PC-3 (cell line): ENCODE data around the gene PCNT. TPM values are rescaled to one million over a fixed set of nuclear protein-coding genes. Genes with fewer than 3 reads are reported as not detected.

Experiments used
- ATAC-seq: fragments of 200-7000 bp; cut with Tn5 transposase; 2 replicates; pipeline ENCODE4 v1.9.1; 2020; ENCODE audit warnings: mild to moderate bottlenecking, moderate library complexity
- BruUV-seq: library from RNA; stranded (reverse); fragments of 400-500 nt; replicated peaks from 2 replicates; lab custom pipeline; 2021; lab: Mats Ljungman, UMichigan
- CTCF ChIA-PET: fragments of 300-600 bp; sonication (Branson Sonifier 250); formaldehyde crosslinking; loops from one replicate; lab custom pipeline; 2022; ENCODE audit warnings: antibody characterized with exemption; lab: Charles Lee
- POLR2A ChIA-PET: fragments of 300-600 bp; sonication (Branson Sonifier 250); formaldehyde crosslinking; loops from one replicate; lab custom pipeline; 2022; ENCODE audit warnings: antibody characterized with exemption; ENCODE audit not compliant: unreplicated experiment; lab: Charles Lee
- DNase-seq: peaks from one replicate; pipeline ENCODE4 v3.0.0-alpha.2; 2015
- H2AFZ ChIP-seq: fragments of 300-600 bp; sonication (generic); 2 replicates; pipeline ENCODE4 v1.6.0; 2016; ENCODE audit warnings: antibody characterized with exemption, low read length
- H3F3A ChIP-seq: fragments of 300-600 bp; sonication (generic); one replicate; pipeline ENCODE4 v1.6.0; 2017; ENCODE audit warnings: antibody characterized with exemption, low read length, control low read depth, mild to moderate bottlenecking; ENCODE audit not compliant: unreplicated experiment
- H3K27ac ChIP-seq: fragments of 300-600 bp; sonication (generic); 2 replicates; pipeline ENCODE4 v1.5.1; 2016; ENCODE audit warnings: mild to moderate bottlenecking, low read length
- H3K27me3 ChIP-seq: fragments of 300-600 bp; sonication (generic); 2 replicates; pipeline ENCODE4 v1.6.1; 2016; ENCODE audit warnings: low read length, mixed read lengths
- H3K36me3 ChIP-seq: fragments of 300-600 bp; sonication (generic); 2 replicates; pipeline ENCODE4 v1.6.1; 2016; ENCODE audit warnings: low read depth, mixed run types, low read length, mixed read lengths
- H3K4me1 ChIP-seq: fragments of 300-600 bp; sonication (generic); 2 replicates; pipeline ENCODE4 v1.5.1; 2016; ENCODE audit warnings: low read length; ENCODE audit not compliant: insufficient read depth
- H3K4me2 ChIP-seq: fragments of 300-600 bp; sonication (generic); 2 replicates; pipeline ENCODE4 v1.6.0; 2016; ENCODE audit warnings: low read length
- H3K4me3 ChIP-seq: fragments of 300-600 bp; sonication (generic); 2 replicates; pipeline ENCODE4 v1.5.1; 2016; ENCODE audit warnings: mild to moderate bottlenecking, low read length, mixed read lengths
- H3K79me2 ChIP-seq: fragments of 300-600 bp; sonication (generic); 2 replicates; pipeline ENCODE4 v1.6.1; 2017; ENCODE audit warnings: low read length, mixed read lengths
- H3K9ac ChIP-seq: fragments of 300-600 bp; sonication (generic); 2 replicates; pipeline ENCODE4 v1.6.0; 2016; ENCODE audit warnings: mild to moderate bottlenecking, low read length
- H3K9me2 ChIP-seq: fragments of 300-600 bp; sonication (generic); replicated peaks from 2 replicates; pipeline ENCODE4 v1.6.1; 2016; ENCODE audit warnings: mixed run types, low read length, mixed read lengths
- H3K9me3 ChIP-seq: fragments of 300-600 bp; sonication (generic); 2 replicates; pipeline ENCODE4 v1.6.1; 2016; ENCODE audit warnings: low read length, mixed read lengths
- H4K20me1 ChIP-seq: fragments of 300-600 bp; sonication (generic); 2 replicates; pipeline ENCODE4 v1.6.1; 2016; ENCODE audit warnings: low read length, mixed read lengths
- CTCF ChIP-seq: fragments of 300-600 bp; sonication (generic); conservative IDR thresholded peaks from 2 replicates; pipeline ENCODE4 v1.5.1; 2017; ENCODE audit warnings: antibody characterized with exemption, low read depth, mild to moderate bottlenecking, low read length
- EZH2 ChIP-seq: fragments of 300-600 bp; sonication (generic); IDR thresholded peaks from one replicate; pipeline ENCODE4 v1.6.1; 2017; ENCODE audit warnings: antibody characterized with exemption, mild to moderate bottlenecking, low read length; ENCODE audit not compliant: unreplicated experiment
- EZH2phosphoT487 ChIP-seq: fragments of 300-600 bp; sonication (generic); IDR thresholded peaks from 2 replicates; pipeline ENCODE4 v1.6.1; 2018; ENCODE audit warnings: mild to moderate bottlenecking, antibody characterized with exemption, low read length, borderline replicate concordance
- intact Hi-C: fragments of 100-400 bp; cut with micrococcal nuclease; formaldehyde crosslinking; loops from 2 replicates; pipeline ENCODE4 v1.9.0; 2023
- total RNA-seq: library from RNA; depleted of rRNA; stranded (reverse); fragments of >200 nt; gene quantifications from 2 replicates; pipeline ENCODE4 v1.2.3, GENCODE V29; 2014

Gene PCNT
- total RNA-seq, 1 experiment from 2014 or later: 51.4 TPM

DNA sequence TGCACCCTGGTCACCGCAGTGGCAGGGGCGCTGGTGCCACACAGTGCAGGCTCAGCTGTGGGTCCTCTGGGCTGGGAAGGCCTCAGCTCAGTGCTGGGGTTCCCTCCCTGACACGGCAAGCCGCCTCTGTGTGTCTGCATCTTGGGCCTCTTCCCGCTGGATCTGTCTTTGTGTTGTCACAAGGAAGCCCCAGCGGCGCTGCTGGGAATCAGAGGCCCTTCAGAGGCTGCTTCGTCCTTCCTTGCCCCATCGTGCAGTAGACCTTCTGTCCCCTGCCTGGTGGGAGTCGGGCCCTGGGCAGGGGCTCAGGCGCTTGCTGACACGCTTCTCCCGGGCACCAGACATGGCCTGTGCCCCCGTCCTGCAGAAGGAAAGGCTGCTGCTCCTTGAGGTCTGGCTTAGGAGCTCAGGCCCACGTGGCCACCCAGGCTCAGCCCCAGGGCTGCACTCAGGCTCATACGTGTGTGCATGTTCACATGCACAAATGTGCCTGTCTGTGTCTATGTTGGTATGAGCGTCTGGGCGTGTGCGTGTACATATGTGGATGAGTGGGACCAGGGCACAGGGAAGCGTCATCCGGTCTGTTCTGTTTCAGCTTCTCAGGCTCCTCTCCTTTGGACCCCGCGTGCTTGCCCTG, 110.5 kb downstream of the PCNT start:
- H3K4me1 ChIP-seq: no peaks in the 10 kb centered on the region
- peaks cover 32% of the 10 kb centered on the region for H3K36me3 ChIP-seq
- H3F3A ChIP-seq: no peaks in the 10 kb centered on the region
- BruUV-seq: no TSS peak
- H3K79me2 ChIP-seq: no peaks in the 10 kb centered on the region
- H2AFZ ChIP-seq: no peak overlapping the region
- no peaks in the 10 kb centered on the region for H4K20me1 ChIP-seq
- H3K9me2 ChIP-seq: no peaks in the 10 kb centered on the region
- TF ChIP-seq CTCF (no peak), EZH2phosphoT487 (no peak), EZH2 (no peak)
- ATAC-seq (no peak), DNase-seq (no peak)
- H3K27ac ChIP-seq: no peak overlapping the region
- H3K9ac ChIP-seq: no peak overlapping the region
- H3K4me2 ChIP-seq: no peak overlapping the region
- no peaks in the 10 kb centered on the region for H3K27me3 ChIP-seq
- POLR2A ChIA-PET: no interaction called here
- intact Hi-C loops: no loop called here
- H3K4me3 ChIP-seq: no peak overlapping the region
- CTCF ChIA-PET: no interaction called here
- no peaks in the 10 kb centered on the region for H3K9me3 ChIP-seq

DNA sequence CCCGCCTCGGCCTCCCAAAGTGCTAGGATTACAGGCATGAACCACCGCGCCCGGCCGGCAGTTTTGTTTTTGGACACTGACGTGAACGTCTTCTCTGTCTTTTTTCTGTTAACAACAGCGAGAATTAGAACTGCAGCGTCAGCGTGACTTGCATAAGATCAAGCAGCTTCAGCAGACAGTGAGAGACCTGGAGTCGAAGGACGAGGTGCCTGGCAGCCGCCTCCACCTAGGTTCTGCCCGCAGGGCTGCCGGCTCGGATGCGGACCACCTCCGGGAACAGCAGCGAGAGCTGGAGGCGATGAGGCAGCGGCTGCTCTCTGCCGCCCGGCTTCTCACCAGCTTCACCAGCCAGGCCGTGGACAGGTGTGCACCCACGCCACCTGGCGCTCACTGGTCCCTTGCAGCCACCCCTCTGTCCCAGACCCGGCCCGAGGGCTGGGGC, 111.9 kb downstream of the PCNT start:
- TF ChIP-seq EZH2 (no peak), CTCF (no peak), EZH2phosphoT487 (no peak)
- Histone ChIP-seq H3K79me2 (no peaks in the 10 kb centered on the region), H3K4me2 (no peak overlapping the region), H3K9me3 (no peaks in the 10 kb centered on the region), H3K27ac (no peak overlapping the region), H3K4me1 (no peaks in the 10 kb centered on the region), H3F3A (no peaks in the 10 kb centered on the region), H3K9ac (no peak overlapping the region), H3K9me2 (no peaks in the 10 kb centered on the region), H4K20me1 (no peaks in the 10 kb centered on the region), H3K27me3 (no peaks in the 10 kb centered on the region), H2AFZ (no peak overlapping the region), H3K4me3 (no peak overlapping the region), H3K36me3 (peaks cover 40% of the 10 kb centered on the region)
- intact Hi-C loops: no loop called here
- no TSS peak for BruUV-seq
- CTCF ChIA-PET: no interaction called here
- ATAC-seq: no peak
- POLR2A ChIA-PET: no interaction called here
- no peak for DNase-seq

DNA sequence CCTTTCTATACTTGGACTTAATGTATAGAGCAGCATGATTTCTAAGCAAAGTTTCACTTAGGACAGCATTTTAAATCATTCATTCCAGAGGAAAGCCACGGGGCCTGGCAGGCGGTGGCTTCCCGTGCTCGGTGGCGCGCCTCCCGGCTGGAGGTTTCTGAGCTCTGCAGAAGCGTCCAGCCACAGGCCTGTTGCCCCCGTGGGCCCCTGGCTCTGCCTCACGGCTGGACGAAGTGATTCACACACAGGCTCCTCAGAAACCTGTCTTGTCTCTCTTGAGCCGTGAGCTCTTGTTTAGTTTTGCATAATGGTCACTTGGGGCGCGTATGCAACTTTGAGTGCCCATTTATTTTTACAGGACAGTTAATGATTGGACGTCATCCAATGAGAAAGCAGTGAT, 112.7 kb downstream of the PCNT start:
- no peaks in the 10 kb centered on the region for H3K27me3 ChIP-seq
- CTCF ChIA-PET: no interaction called here
- H3K27ac ChIP-seq: no peak overlapping the region
- no peaks in the 10 kb centered on the region for H4K20me1 ChIP-seq
- H3F3A ChIP-seq: no peaks in the 10 kb centered on the region
- H3K4me1 ChIP-seq: no peaks in the 10 kb centered on the region
- H3K36me3 ChIP-seq: peaks cover 39% of the 10 kb centered on the region
- no peak for ATAC-seq
- TF ChIP-seq EZH2 (no peak), CTCF (no peak), EZH2phosphoT487 (no peak)
- no peak overlapping the region for H2AFZ ChIP-seq
- no peaks in the 10 kb centered on the region for H3K9me3 ChIP-seq
- no peaks in the 10 kb centered on the region for H3K9me2 ChIP-seq
- no peak for DNase-seq
- H3K9ac ChIP-seq: no peak overlapping the region
- POLR2A ChIA-PET: interaction anchor here (0.6 kb wide), 1 partner anchor 203 kb away, joined by 5 read pairs; no protein-coding TSS in a partner anchor
- H3K79me2 ChIP-seq: no peaks in the 10 kb centered on the region
- H3K4me2 ChIP-seq: no peak overlapping the region
- BruUV-seq: no TSS peak
- no peak overlapping the region for H3K4me3 ChIP-seq
- intact Hi-C loops: no loop called here
